Upper lobe of left lung (tissue), 4 donors: ENCODE measurements around the gene AXIN2.

Experiments
- CTCF ChIP-seq, 6 experiments: fragments of 450-650 bp in 4 of 6; fragments of 200-600 bp in 2 of 6; sonication (generic) in 2 of 6; IDR thresholded peaks; one replicate each; pipeline ENCODE4 v1.5.1; 2016 to 2019; ENCODE audit warnings: antibody characterized with exemption in 6 of 6
- EP300 ChIP-seq, 4 donors: sonication (generic); formaldehyde crosslinking; IDR thresholded peaks; one replicate each; pipeline ENCODE4 v1.5.1; 2017; ENCODE audit warnings: antibody characterized with exemption in 4 of 4, control low read depth in 2 of 4
- POLR2A ChIP-seq, 4 donors: fragments of 450-650 bp; IDR thresholded peaks; one replicate each; pipeline ENCODE4 v1.5.1; 2016 to 2017; ENCODE audit warnings: antibody characterized with exemption in 4 of 4, mild to moderate bottlenecking in 2 of 4
- POLR2AphosphoS5 ChIP-seq, 2 donors: sonication (generic); formaldehyde crosslinking; IDR thresholded peaks; one replicate each; pipeline ENCODE4 v1.5.1; 2017; ENCODE audit warnings: antibody characterized with exemption in 2 of 2

GRCh38 chr17:65518256-65518655 lies 43.2 kb downstream of the AXIN2 start:
- no peak for TF ChIP-seq POLR2A (IDR thresholded peaks at IDR 0.05)
- TF ChIP-seq POLR2AphosphoS5 (IDR thresholded peaks at IDR 0.05), result no peak
- no peak for TF ChIP-seq CTCF (IDR thresholded peaks at IDR 0.05)
- no peak for TF ChIP-seq EP300 (IDR thresholded peaks at IDR 0.05)
